ENCODE results near the gene PPP2R5C.

- TF ChIP-seq CTCF (conservative IDR thresholded peaks at IDR 0.05; ENCODE audit: low read depth, low read length) (no peak), EZH2phosphoT487 (IDR thresholded peaks at IDR 0.05; ENCODE audit: borderline replicate concordance, low read length) (no peak), EZH2 (IDR thresholded peaks at IDR 0.05; ENCODE audit: low read length, unreplicated experiment) (no peak)
Observed at GRCh38 chr14:101920271-101920670, 158.8 kb downstream of the PPP2R5C start.
